Fibroblast of lung (primary cell): Measurements from ENCODE around the gene XYLT2. TPM values are rescaled to one million over a fixed set of nuclear protein-coding genes. Genes with fewer than 3 reads are reported as not detected.

ENCODE experiments used
- DNase-seq, 2 donors: peaks; one replicate each; pipeline versions ENCODE4 v3.0.0 to v3.0.0-alpha.2; 2010; ENCODE audit warnings: low read depth in 2 of 2
- H2AFZ ChIP-seq: 2 replicates; pipeline ENCODE4 v1.5.1; 2012; ENCODE audit warnings: low read length, control low read depth, inconsistent platforms
- H3K27ac ChIP-seq: 2 replicates; pipeline ENCODE4 v1.5.1; 2011; ENCODE audit warnings: low read length, control low read depth; ENCODE audit not compliant: insufficient read depth
- H3K27me3 ChIP-seq: 2 replicates; pipeline ENCODE4 v1.5.1; 2011; ENCODE audit warnings: mild to moderate bottlenecking, low read length; ENCODE audit not compliant: control insufficient read depth, insufficient read depth
- H3K36me3 ChIP-seq: 2 replicates; pipeline ENCODE4 v1.5.1; 2011; ENCODE audit warnings: low read length; ENCODE audit not compliant: control insufficient read depth, insufficient read depth
- H3K4me1 ChIP-seq: 2 replicates; pipeline ENCODE4 v1.5.1; 2011; ENCODE audit warnings: low read length; ENCODE audit not compliant: control insufficient read depth, insufficient read depth; ENCODE audit errors: extremely low read depth
- H3K4me2 ChIP-seq: 2 replicates; pipeline ENCODE4 v1.5.1; 2011; ENCODE audit warnings: low read length, control low read depth; ENCODE audit not compliant: insufficient read depth; ENCODE audit errors: extremely low read depth
- H3K4me3 ChIP-seq, 4 experiments: fragments of 200-600 bp in 1 of 4; sonication (generic) in 1 of 4; replicated peaks in 1 of 4; 2 replicates each; pipeline ENCODE4 v1.5.1; 2011 to 2016; ENCODE audit warnings: low read length in 4 of 4, low read depth in 3 of 4, mild to moderate bottlenecking in 3 of 4, control low read depth in 2 of 4, inconsistent platforms in 1 of 4, mixed read lengths in 1 of 4; ENCODE audit not compliant: insufficient read depth in 1 of 4; ENCODE audit errors: control extremely low read depth in 1 of 4
- H3K79me2 ChIP-seq: 2 replicates; pipeline ENCODE4 v1.5.1; 2012; ENCODE audit warnings: mild to moderate bottlenecking, low read length, inconsistent platforms; ENCODE audit not compliant: control insufficient read depth, insufficient read depth
- H3K9ac ChIP-seq: 2 replicates; pipeline ENCODE4 v1.5.1; 2011; ENCODE audit warnings: mild to moderate bottlenecking, low read length, control low read depth; ENCODE audit not compliant: insufficient read depth
- H3K9me3 ChIP-seq: 2 replicates; pipeline ENCODE4 v1.5.1; 2012; ENCODE audit warnings: low read depth, low read length; ENCODE audit not compliant: control insufficient read depth, insufficient read depth
- H4K20me1 ChIP-seq: 2 replicates; pipeline ENCODE4 v1.5.1; 2011; ENCODE audit warnings: low read length; ENCODE audit not compliant: control insufficient read depth, insufficient read depth; ENCODE audit errors: extremely low read depth
- CTCF ChIP-seq, 2 donors: IDR thresholded peaks in 1 of 2; conservative IDR thresholded peaks in 1 of 2; 1 replicate in 1 of 2; 2 replicates in 1 of 2; pipeline ENCODE4 v1.5.1; 2011 to 2012; ENCODE audit warnings: low read length in 2 of 2, control low read depth in 1 of 2, inconsistent platforms in 1 of 2, low read depth in 1 of 2, mild to moderate bottlenecking in 1 of 2
- EZH2 ChIP-seq: IDR thresholded peaks from 2 replicates; pipeline ENCODE4 v1.5.1; 2012; ENCODE audit warnings: low read length, control low read depth, mild to moderate bottlenecking; ENCODE audit errors: missing control alignments
- polyA plus RNA-seq, 2 donors: library from polyadenylated mRNA; depleted of rRNA in 1 of 2; stranded (reverse) in 1 of 2; unstranded in 1 of 2; fragments of >200 nt; gene quantifications; 2 replicates each; pipeline ENCODE4 v1.2.1, GENCODE V29; 2011 to 2012; ENCODE audit warnings: missing spikeins in 1 of 2
- total RNA-seq: library from RNA; depleted of rRNA; stranded (reverse); fragments of >200 nt; gene quantifications from 2 replicates; pipeline ENCODE4 v1.2.1, GENCODE V29; 2014

The XYLT2 gene
- total and polyA plus RNA-seq, 2 donors (not counting 1 experiment from before 2014, with no cell fraction given), result 12.7 to 43.9 TPM

GRCh38 chr17:50339381-50339780 lies 6.5 kb upstream of the XYLT2 start:
- TF ChIP-seq EZH2 (no peak), CTCF (conservative IDR thresholded peaks at IDR 0.05 in 1 of 2, IDR thresholded peaks at IDR 0.05 in 1 of 2; ENCODE audit: low read depth in 1 of 2, low read length in 2 of 2) (no peak)
- no peak for DNase-seq
- H3K9ac ChIP-seq, result no peak overlapping the region

GRCh38 chr17:50344731-50345365 lies 1.1 kb upstream of the XYLT2 start:
- H3K4me3 ChIP-seq, result no peak overlapping the region
- no peak overlapping the region for H2AFZ ChIP-seq
- peaks cover 12% of the 10 kb centered on the region for H3K79me2 ChIP-seq
- TF ChIP-seq CTCF (conservative IDR thresholded peaks at IDR 0.05 in 1 of 2, IDR thresholded peaks at IDR 0.05 in 1 of 2; ENCODE audit: low read depth in 1 of 2, low read length in 2 of 2) (no peak), EZH2 (no peak)
- H3K4me2 ChIP-seq, result no peak overlapping the region
- no peaks in the 10 kb centered on the region for H4K20me1 ChIP-seq
- H3K36me3 ChIP-seq, result no peaks in the 10 kb centered on the region
- no peak overlapping the region for H3K9ac ChIP-seq
- peaks cover 2% of the 10 kb centered on the region for H3K27me3 ChIP-seq
- peaks cover 9% of the 10 kb centered on the region for H3K4me1 ChIP-seq
- H3K27ac ChIP-seq, result no peak overlapping the region
- DNase-seq, result no peak
- no peaks in the 10 kb centered on the region for H3K9me3 ChIP-seq

More at GRCh38 chr17:50339381-50339780, 6.5 kb upstream of the XYLT2 start:
- H3K4me2 ChIP-seq, result no peak overlapping the region
- no peak overlapping the region for H3K27ac ChIP-seq
- peaks cover 5% of the 10 kb centered on the region for H3K27me3 ChIP-seq
- no peaks in the 10 kb centered on the region for H3K36me3 ChIP-seq
- H2AFZ ChIP-seq, result no peak overlapping the region
- H3K79me2 ChIP-seq, result no peaks in the 10 kb centered on the region
- H3K4me1 ChIP-seq, result no peaks in the 10 kb centered on the region
- no peaks in the 10 kb centered on the region for H3K9me3 ChIP-seq
- H4K20me1 ChIP-seq, result no peaks in the 10 kb centered on the region
- H3K4me3 ChIP-seq, result no peak overlapping the region

GRCh38 chr17:50346313-50347116 lies 589 bp downstream of the XYLT2 start:
- H2AFZ ChIP-seq, result peak overlapping the region; percentile 83
- peaks cover 13% of the 10 kb centered on the region for H3K79me2 ChIP-seq
- peak overlapping the region; percentile 75 to 92 (median 88) for H3K4me3 ChIP-seq
- H4K20me1 ChIP-seq, result no peaks in the 10 kb centered on the region
- no peaks in the 10 kb centered on the region for H3K9me3 ChIP-seq
- H3K9ac ChIP-seq, result peak overlapping the region; percentile 77
- peaks cover 9% of the 10 kb centered on the region for H3K4me1 ChIP-seq
- H3K27ac ChIP-seq, result peak overlapping the region; percentile 58
- no peak for TF ChIP-seq CTCF (conservative IDR thresholded peaks at IDR 0.05 in 1 of 2, IDR thresholded peaks at IDR 0.05 in 1 of 2; ENCODE audit: low read depth in 1 of 2, low read length in 2 of 2)
- TF ChIP-seq EZH2, result no peak
- peaks cover 2% of the 10 kb centered on the region for H3K27me3 ChIP-seq
- DNase-seq, result no peak
- H3K4me2 ChIP-seq, result peak overlapping the region; percentile 93
- H3K36me3 ChIP-seq, result peaks cover 2% of the 10 kb centered on the region
